ENCODE results near the gene WWP2. TPM values are rescaled to one million over a fixed set of nuclear protein-coding genes. Genes with fewer than 3 reads are reported as not detected.
"Not testable (repeated sequence)": the region's sequence is repeated elsewhere in the genome, so short reads cannot be mapped to it uniquely, and the experiment has no call there.

The WWP2 gene
- total RNA-seq, 1 donor = 42.5 TPM

GRCh38 chr16:69732101-69732500 is 30.0 kb upstream of the WWP2 start:
- no peaks in the 10 kb centered on the region for H3K27me3 ChIP-seq (ENCODE audit: insufficient read depth, low read length)
- H3K4me3 ChIP-seq (ENCODE audit: low read length) = no peak overlapping the region

GRCh38 chr16:69741519-69741918 is 20.6 kb upstream of the WWP2 start:
- Histone ChIP-seq H3K27me3 (ENCODE audit: insufficient read depth, low read length) (no peaks in the 10 kb centered on the region), H3K9me3 (ENCODE audit: low read depth, low read length) (no peaks in the 10 kb centered on the region), H3K4me3 (ENCODE audit: low read length) (no peak overlapping the region), H3K4me1 (ENCODE audit: insufficient read depth, low read length) (no peaks in the 10 kb centered on the region)

More at GRCh38 chr16:69732101-69732500, 30.0 kb upstream of the WWP2 start:
- Histone ChIP-seq H3K9me3 (ENCODE audit: low read depth, low read length) (no peaks in the 10 kb centered on the region), H3K4me1 (ENCODE audit: insufficient read depth, low read length) (peaks cover 5% of the 10 kb centered on the region)

DNA sequence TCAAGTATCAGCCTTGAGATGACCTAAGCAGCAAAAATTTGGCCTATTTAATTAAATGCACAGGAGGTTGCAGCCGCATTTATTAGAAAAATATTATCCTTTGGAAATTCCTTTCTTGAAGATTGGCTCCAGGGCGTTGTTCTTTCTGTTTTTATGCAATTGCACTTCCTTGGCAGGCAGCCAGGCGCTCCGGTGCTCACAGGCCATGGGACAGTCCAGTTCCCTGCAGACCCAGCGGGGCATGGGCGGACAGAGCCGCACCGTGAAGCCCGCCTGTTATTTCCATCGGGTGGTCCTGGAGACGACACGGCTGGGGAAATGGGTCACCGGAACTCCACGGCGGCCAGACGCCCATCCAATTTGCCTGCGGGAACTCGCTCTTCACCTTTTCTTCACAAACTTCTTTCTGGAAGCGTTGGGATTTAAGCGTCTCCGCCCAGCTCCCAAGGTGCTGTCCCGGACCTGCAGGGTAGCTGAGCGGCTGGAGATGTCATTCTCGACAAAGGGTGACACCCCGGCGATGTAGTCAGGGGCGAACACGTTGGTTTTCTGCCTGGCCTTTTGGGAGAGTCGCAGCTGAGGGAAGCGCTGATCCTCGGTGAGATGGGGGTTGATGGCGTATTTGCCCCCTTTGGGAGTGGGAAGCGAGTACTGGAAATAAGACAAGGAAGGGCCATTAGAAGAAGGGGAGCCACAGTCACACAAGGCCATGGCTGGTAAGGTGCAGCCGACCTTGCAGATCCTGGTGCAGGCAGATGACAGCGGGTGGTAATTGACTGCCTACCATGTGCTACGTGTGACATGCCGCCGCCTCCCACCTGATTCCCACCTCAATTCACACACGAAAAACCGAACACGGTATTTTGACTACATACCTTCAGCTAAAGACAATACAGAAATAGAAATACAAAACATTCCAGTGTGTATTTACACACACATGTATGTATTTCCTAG is 19.9 kb upstream of the WWP2 start:
- Histone ChIP-seq H3K4me3 (ENCODE audit: low read length) (no peak overlapping the region), H3K4me1 (ENCODE audit: insufficient read depth, low read length) (no peaks in the 10 kb centered on the region), H3K27me3 (ENCODE audit: insufficient read depth, low read length) (no peaks in the 10 kb centered on the region), H3K9me3 (ENCODE audit: low read depth, low read length) (no peaks in the 10 kb centered on the region)

DNA sequence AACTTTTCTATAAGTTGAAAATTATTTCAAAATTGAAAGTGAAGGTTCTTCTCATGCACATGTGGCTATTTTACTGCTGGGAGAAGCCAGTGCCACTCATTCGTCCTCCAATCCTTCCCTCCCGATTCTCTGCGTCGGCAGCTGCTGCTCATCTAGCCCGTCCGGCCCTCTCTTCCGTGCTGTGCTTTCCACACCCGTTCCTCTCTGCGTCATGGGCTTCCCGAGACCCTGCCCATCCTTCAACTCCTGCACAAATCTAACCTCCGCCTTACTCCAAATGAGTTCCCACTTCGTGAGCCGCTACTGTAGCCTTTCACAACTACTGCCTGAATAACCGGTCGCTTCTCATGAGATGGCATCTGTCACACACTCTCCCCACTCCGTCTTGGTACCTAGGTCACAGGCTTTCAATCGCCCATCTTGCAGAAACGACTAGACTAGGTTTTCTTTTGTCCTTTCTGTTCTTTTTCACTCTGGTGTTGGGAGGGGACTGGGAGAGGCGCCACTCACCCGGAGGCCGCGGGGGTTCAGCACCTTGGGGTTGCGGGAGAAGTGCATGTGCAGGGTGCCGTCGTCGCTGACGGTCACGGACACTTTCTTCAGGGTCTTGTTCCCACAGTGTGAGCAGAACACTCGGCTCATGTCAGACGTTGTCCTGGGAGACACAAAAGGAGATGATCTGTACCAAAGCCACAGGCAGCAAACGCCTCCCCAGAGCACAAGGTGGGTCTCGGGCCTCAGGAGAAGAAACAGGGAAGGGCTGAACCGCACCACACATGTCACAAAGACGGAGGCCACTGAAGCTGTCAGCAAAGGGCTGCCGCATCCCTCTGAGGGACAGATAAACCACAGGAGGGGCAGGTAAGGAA is 17.5 kb upstream of the WWP2 start:
- Histone ChIP-seq H3K27me3 (ENCODE audit: insufficient read depth, low read length) (no peaks in the 10 kb centered on the region), H3K9me3 (ENCODE audit: low read depth, low read length) (no peaks in the 10 kb centered on the region), H3K4me1 (ENCODE audit: insufficient read depth, low read length) (no peaks in the 10 kb centered on the region)

DNA sequence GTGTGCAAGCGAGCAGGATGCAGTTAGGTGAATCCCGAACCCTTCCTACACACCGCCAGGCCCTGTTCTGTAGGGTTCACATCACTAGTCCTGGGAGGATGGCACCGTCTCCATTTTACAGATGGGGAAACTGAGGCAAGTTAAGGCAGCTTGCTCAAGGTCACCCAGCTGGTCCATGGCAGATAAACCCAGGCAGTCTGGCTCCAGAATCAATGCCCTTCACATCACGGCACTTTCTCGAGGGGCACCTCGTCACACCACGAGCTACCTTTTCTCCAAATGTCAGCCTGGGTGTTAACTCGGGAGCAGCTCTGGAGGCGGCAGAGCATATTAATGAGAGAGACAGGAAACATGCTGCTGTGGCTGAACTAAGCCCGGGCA is 16.9 kb upstream of the WWP2 start:
- no peaks in the 10 kb centered on the region for H3K27me3 ChIP-seq (ENCODE audit: insufficient read depth, low read length)
- no peak overlapping the region for H3K4me3 ChIP-seq (ENCODE audit: low read length)
- H3K4me1 ChIP-seq (ENCODE audit: insufficient read depth, low read length) = no peaks in the 10 kb centered on the region
- H3K9me3 ChIP-seq (ENCODE audit: low read depth, low read length) = no peaks in the 10 kb centered on the region

More for the DNA sequence above, 17.5 kb upstream of the WWP2 start:
- H3K4me3 ChIP-seq (ENCODE audit: low read length) = no peak overlapping the region

DNA sequence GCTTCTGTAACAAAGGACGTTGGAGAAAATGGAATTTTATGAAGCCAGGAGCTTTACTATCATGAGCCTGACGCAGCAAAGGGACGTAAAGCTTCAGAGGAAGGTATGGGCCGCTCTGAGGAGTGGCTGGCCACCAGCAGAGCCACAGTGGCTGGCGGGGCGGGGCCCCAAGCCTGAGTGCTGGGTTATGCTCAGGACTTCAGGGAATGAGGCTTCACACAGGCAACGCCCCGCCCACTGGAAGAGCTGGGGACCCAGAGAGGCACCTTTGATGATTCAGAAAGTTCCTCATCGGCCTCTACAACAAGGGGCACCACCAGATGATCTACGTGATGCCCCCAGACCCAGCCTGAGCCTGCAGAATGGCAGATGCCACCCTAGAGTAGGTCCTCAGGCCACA is 16.2 kb upstream of the WWP2 start:
- Histone ChIP-seq H3K4me1 (ENCODE audit: insufficient read depth, low read length) (no peaks in the 10 kb centered on the region), H3K4me3 (ENCODE audit: low read length) (no peak overlapping the region), H3K9me3 (ENCODE audit: low read depth, low read length) (no peaks in the 10 kb centered on the region), H3K27me3 (ENCODE audit: insufficient read depth, low read length) (no peaks in the 10 kb centered on the region)

DNA sequence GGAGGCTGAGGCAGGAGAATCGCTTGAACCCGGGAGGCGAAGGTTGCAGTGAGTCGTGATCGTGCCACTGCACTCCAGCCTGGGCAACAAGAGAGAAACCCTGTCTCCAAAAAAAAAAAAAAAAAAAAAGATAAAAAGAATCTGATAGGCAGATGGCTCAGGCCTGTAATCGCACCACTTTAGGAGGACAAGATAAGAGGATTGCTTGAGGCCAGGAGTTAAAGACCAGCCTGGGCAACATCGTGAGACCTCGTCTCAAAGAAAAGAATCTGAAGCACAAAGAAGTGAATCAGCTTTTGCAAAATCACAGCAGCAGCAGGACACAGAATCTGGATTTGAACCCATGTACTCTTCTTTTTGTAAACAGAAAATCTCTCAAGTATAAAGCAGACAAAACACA is 15.0 kb upstream of the WWP2 start:
- H3K4me3 ChIP-seq (ENCODE audit: low read length) = no peak overlapping the region
- no peaks in the 10 kb centered on the region for H3K4me1 ChIP-seq (ENCODE audit: insufficient read depth, low read length)
- H3K27me3 ChIP-seq (ENCODE audit: insufficient read depth, low read length) = no peaks in the 10 kb centered on the region
- H3K9me3 ChIP-seq (ENCODE audit: low read depth, low read length) = no peaks in the 10 kb centered on the region

DNA sequence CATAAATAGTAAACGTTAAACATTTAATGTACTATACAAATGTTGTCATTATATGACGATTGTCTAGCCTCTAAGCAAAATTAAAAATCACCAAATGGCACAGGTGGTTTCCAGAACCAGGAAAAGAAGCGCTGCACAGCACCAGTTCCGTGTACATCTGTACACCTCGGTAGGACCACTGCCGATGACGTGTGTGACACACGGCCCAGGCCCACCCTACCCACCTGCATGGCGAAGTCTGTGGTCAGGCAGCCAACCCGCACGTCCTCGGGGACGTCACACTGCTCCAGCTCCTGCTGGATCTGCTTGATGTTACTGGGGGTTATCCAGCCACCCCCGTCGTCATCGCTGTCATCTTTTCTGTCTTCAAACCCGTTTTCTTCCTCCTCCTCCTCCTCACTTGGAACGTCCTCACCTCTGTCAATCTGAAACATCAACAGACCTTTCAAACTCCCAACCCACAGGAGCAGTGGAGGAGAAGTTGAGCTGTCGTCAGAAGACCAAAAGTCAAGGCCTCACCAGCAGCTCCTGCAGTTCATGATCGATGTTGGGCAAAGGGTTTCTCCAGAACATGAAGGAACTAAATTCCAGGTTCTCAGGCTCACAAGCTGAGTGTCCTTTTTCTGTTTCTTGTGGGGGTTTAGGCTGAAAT is 13.3 kb upstream of the WWP2 start:
- no peaks in the 10 kb centered on the region for H3K9me3 ChIP-seq (ENCODE audit: low read depth, low read length)
- no peak overlapping the region for H3K4me3 ChIP-seq (ENCODE audit: low read length)
- H3K27me3 ChIP-seq (ENCODE audit: insufficient read depth, low read length) = no peaks in the 10 kb centered on the region
- H3K4me1 ChIP-seq (ENCODE audit: insufficient read depth, low read length) = peaks cover 11% of the 10 kb centered on the region

GRCh38 chr16:69754143-69754468 is 8.0 kb upstream of the WWP2 start:
- Histone ChIP-seq H3K27me3 (ENCODE audit: insufficient read depth, low read length) (no peaks in the 10 kb centered on the region), H3K4me1 (ENCODE audit: insufficient read depth, low read length) (peaks cover 21% of the 10 kb centered on the region), H3K4me3 (ENCODE audit: low read length) (peak overlapping the region; percentile 78), H3K9me3 (ENCODE audit: low read depth, low read length) (no peaks in the 10 kb centered on the region)

DNA sequence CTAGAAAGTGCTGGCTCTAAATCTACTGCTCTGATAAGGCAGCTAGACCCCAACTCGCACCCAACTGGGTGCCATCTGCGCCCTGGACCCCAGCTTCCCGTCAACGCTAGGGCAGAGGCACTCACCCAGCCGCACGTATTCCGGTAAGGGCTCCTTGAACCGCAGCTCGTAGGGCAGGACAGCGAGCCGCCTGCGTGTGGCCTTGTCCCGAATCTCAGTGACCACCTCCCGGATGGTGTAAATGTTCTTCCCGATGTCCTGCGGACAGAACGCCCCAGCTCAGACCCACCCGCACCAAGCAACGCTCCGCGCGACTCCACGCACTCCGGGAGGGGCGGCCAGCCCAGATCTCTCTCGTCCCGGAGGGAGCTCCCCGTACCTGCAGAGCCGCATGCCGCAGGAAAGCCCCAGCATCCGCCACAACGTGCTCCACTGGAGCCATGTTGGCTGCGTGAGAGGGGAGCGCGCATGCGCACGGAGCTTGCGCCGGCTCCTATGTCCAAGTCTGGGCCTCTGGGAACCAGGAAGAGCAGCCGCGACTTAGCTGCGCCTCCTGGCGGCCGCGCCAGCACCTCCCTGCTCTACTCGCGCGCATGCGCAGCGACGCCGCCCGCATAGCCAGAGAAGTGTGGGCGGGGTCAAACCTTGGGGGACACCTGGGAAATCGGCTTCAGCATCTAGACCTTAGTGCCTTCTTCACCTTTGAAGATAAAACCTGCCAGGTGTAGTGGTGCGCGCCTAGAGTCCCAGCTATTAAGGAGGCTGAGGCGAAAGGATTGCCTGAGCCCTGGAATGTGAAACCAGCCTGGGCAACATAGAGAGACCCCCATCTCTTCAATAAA is 7.4 kb upstream of the WWP2 start, which contains the start of gene NOB1:
NOB1 (minus strand) TSS at position 458 of the 842 bp plus-strand sequence; CDS start at position 442, 16 bp downstream.
- Histone ChIP-seq H3K4me1 (ENCODE audit: insufficient read depth, low read length) (peaks cover 21% of the 10 kb centered on the region), H3K27me3 (ENCODE audit: insufficient read depth, low read length) (no peaks in the 10 kb centered on the region), H3K4me3 (ENCODE audit: low read length) (peak within 1 kb of the TSS; percentile 78), H3K9me3 (ENCODE audit: low read depth, low read length) (no peaks in the 10 kb centered on the region)

- peaks cover 27% of the 10 kb centered on the region for H3K4me1 ChIP-seq (ENCODE audit: insufficient read depth, low read length)
- H3K27me3 ChIP-seq (ENCODE audit: insufficient read depth, low read length) = no peaks in the 10 kb centered on the region
- H3K4me3 ChIP-seq (ENCODE audit: low read length) = no peak overlapping the region
- H3K9me3 ChIP-seq (ENCODE audit: low read depth, low read length) = no peaks in the 10 kb centered on the region
Measured at GRCh38 chr16:69756705-69757104, 5.4 kb upstream of the WWP2 start.

DNA sequence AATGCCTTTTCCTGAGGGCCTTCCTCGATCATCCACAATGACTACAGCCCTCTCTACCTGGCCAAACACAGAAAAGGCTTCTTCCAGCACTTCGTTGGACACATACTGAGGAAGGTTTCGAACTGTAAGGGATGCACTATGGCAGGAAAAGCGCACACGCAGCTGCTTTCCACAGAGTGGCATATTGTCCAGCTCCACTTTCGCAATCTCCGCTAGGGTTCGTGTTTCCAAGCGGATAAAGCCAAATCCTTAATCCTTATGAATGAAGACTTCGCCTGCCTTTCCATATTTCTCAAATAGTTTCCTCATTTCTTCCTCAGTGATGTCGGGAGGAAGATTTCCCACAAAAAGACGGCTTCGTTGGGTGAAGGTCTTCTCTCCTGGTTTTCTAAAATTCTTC is 4.8 kb upstream of the WWP2 start:
- peaks cover 31% of the 10 kb centered on the region for H3K4me1 ChIP-seq (ENCODE audit: insufficient read depth, low read length)
- not testable (repeated sequence) for H3K4me3 ChIP-seq (ENCODE audit: low read length); H3K27me3 ChIP-seq (ENCODE audit: insufficient read depth, low read length); H3K9me3 ChIP-seq (ENCODE audit: low read depth, low read length)

DNA sequence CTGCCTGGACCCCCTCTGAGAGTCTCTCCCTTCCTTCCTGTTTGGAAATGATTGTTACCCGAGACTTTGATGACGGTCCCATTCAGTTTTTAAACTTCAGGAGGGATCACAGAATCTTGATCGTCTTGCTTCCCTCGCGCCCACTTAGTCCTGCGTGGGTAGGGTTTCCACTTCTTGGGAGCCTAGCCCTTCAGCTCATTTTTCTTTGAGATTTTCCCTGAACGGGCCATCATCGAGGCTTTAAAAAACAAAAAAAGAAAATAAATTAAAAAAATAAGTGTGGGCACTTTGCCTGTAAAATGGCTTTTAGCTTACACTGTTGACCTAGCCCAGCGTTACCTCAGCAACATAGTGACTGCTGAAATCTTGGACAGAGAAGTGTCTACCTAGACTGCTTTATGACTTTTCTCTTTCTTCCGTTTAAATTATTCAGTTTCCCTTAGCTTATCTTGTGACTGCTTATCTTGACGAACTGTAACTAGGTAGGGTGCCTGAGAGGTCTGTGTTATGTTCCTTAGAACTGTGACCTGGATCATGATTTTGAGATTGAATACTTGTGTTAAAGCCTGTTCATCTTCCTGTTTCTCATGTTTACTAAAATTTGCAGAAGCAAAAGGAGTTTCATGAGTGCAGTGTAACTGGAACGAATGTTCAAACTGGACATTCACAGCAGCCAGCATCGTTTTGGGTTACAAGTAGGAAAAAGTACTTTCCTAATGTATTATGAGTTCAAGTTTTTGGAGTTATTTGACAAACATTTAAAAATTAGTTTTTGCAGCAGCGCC is 874 bp downstream of the WWP2 start:
- Histone ChIP-seq H3K4me3 (ENCODE audit: low read length) (peak overlapping the region; percentile 89), H3K4me1 (ENCODE audit: insufficient read depth, low read length) (peaks cover 25% of the 10 kb centered on the region), H3K27me3 (ENCODE audit: insufficient read depth, low read length) (no peaks in the 10 kb centered on the region), H3K9me3 (ENCODE audit: low read depth, low read length) (no peaks in the 10 kb centered on the region)

- no peak overlapping the region for H3K4me3 ChIP-seq (ENCODE audit: low read length)
- H3K9me3 ChIP-seq (ENCODE audit: low read depth, low read length) = no peaks in the 10 kb centered on the region
- no peaks in the 10 kb centered on the region for H3K27me3 ChIP-seq (ENCODE audit: insufficient read depth, low read length)
- H3K4me1 ChIP-seq (ENCODE audit: insufficient read depth, low read length) = peaks cover 25% of the 10 kb centered on the region
Measured at GRCh38 chr16:69763599-69763942, 1.4 kb downstream of the WWP2 start.

Data from mononuclear cell (primary cell).